Activated naive CD8-positive, alpha-beta T cell treated with anti-CD3 and anti-CD28 coated beads, Interleukin-2, amount 10 ng/mL, durations not matched to agents 7 days and 5 days (primary cell): Measurements from ENCODE around the gene ZNF800. TPM values are rescaled to one million over a fixed set of nuclear protein-coding genes. Genes with fewer than 3 reads are reported as not detected.

Experiments
- ATAC-seq: fragments of 150-1000 bp; cut with Tn5 transposase; one replicate; pipeline ENCODE4 v1.10.0; 2021; ENCODE audit warnings: low read depth, moderate library complexity
- POLR2A ChIA-PET: fragments of 350-600 bp; sonication (Branson Sonifier 250); formaldehyde crosslinking; loops from one replicate; lab custom pipeline; 2021; ENCODE audit warnings: antibody characterized with exemption; lab: Charles Lee
- DNase-seq: peaks from one replicate; pipeline ENCODE4 v3.0.0; 2021
- H3K27ac Mint-ChIP-seq: one replicate; pipeline ENCODE4 v1.8.0; 2022; ENCODE audit warnings: mild to moderate bottlenecking, mixed read lengths
- H3K27me3 Mint-ChIP-seq: one replicate; pipeline ENCODE4 v1.8.0; 2022; ENCODE audit warnings: mild to moderate bottlenecking, moderate library complexity, mixed read lengths
- H3K36me3 Mint-ChIP-seq: one replicate; pipeline ENCODE4 v1.8.0; 2021; ENCODE audit warnings: mild to moderate bottlenecking, mixed read lengths
- H3K4me1 Mint-ChIP-seq: one replicate; pipeline ENCODE4 v1.8.0; 2021; ENCODE audit warnings: mixed read lengths
- H3K4me3 Mint-ChIP-seq: one replicate; pipeline ENCODE4 v1.8.0; 2022; ENCODE audit warnings: mild to moderate bottlenecking, moderate library complexity, mixed read lengths
- H3K9me3 Mint-ChIP-seq: one replicate; pipeline ENCODE4 v1.8.0; 2021; ENCODE audit warnings: mixed read lengths
- total RNA-seq, 2 experiments: library from RNA; stranded (reverse); gene quantifications; one replicate each; pipeline ENCODE4 v1.2.3, GENCODE V29; 2021

ZNF800 gene
- total RNA-seq, 2 experiments from 2014 or later: 49.4 to 55.9 TPM

DNA sequence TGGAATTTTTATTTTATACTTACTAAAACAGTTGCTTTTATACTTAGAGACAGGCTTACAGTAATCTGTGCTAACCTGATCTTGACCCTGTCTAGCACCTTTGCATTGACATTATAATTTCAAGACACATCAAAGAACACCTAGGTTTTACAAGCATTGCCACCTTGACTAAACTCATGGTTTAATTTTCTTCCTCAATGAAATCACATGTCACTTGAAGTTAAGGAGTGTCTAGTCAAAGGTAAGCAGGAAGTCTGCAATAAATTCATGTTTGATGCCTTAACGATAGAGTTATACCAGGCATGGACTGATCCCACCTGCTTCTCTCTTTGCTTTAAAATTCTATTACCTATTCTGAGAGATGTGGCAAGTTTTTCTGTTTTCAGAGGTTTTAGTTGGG is 62.4 kb downstream of the ZNF800 start:
- no peaks in the 10 kb centered on the region for H3K4me1 Mint-ChIP-seq
- ATAC-seq (no peak), DNase-seq (no peak)
- no peaks in the 10 kb centered on the region for H3K9me3 Mint-ChIP-seq
- H3K36me3 Mint-ChIP-seq: no peaks in the 10 kb centered on the region
- H3K4me3 Mint-ChIP-seq: no peak overlapping the region
- H3K27ac Mint-ChIP-seq: no peak overlapping the region
- peaks cover 38% of the 10 kb centered on the region for H3K27me3 Mint-ChIP-seq
- POLR2A ChIA-PET: no interaction called here

DNA sequence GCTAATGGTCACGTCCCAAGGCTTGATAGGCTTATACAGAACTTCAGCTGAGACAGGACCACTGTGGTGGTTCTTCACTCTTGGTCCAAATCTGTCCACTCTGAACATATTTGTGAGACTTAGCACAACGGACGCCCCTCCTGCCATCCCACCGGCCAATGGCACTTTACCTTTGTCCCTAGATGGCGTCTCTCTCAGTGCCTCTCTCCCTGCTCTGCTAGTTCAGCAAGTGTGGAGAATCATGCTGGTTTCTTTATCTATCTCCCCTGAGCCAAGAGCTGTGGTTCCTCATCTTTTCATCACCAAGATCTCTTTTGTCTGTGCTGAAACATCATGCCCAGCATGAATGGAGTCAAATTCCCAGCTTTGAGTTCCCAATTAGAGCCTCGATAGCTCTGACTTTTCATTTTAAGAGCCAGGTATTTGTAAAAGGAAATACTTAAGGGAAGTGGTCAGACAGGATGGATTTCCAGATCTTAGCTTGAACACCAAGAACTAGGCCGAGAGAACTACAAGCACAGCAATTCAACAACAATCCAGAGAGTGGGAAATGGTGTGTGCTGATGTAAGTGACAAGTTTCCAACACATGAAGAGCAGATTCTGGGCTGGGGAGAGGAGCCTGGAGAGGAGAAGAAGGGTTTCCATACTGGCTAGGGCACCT is 69.5 kb downstream of the ZNF800 start:
- Mint-ChIP-seq H3K36me3 (no peaks in the 10 kb centered on the region), H3K4me3 (no peak overlapping the region), H3K4me1 (peaks cover 12% of the 10 kb centered on the region), H3K27me3 (peaks cover 28% of the 10 kb centered on the region), H3K9me3 (no peaks in the 10 kb centered on the region), H3K27ac (no peak overlapping the region)
- ATAC-seq: no peak
- POLR2A ChIA-PET: no interaction called here
- DNase-seq: no peak

- ATAC-seq: peak; percentile 50
- DNase-seq: no peak
- H3K4me3 Mint-ChIP-seq: peak overlapping the region; percentile 65
- H3K27ac Mint-ChIP-seq: no peak overlapping the region
- peaks cover 12% of the 10 kb centered on the region for H3K4me1 Mint-ChIP-seq
- POLR2A ChIA-PET: no interaction called here
- H3K27me3 Mint-ChIP-seq: peaks cover 24% of the 10 kb centered on the region
- H3K9me3 Mint-ChIP-seq: no peaks in the 10 kb centered on the region
- no peaks in the 10 kb centered on the region for H3K36me3 Mint-ChIP-seq
Measured at GRCh38 chr7:127322351-127322750, 70.2 kb downstream of the ZNF800 start.

DNA sequence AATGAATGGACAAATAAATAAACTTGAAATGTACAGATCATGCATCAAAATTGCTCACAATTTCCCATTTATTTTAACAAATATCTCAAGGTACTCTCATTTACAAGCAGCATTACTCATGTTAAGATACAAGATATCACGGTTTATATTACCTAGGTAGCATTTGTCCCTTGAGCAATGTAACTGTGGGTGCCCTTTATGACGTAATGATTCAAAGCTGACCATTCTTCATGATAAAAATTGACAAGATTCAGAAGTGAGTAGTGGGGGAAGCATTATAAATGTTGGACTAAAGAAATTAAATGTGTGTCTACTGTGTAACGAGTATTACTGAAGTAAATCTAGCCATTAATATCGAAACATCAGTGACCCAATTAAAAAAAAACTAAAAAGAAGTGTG is 71.5 kb downstream of the ZNF800 start:
- Mint-ChIP-seq H3K9me3 (peaks cover 3% of the 10 kb centered on the region), H3K27ac (no peak overlapping the region)
- ATAC-seq: no peak

More for the DNA sequence above, 71.5 kb downstream of the ZNF800 start:
- Mint-ChIP-seq H3K4me3 (no peak overlapping the region), H3K4me1 (peaks cover 12% of the 10 kb centered on the region), H3K27me3 (peaks cover 17% of the 10 kb centered on the region), H3K36me3 (no peaks in the 10 kb centered on the region)
- no peak for DNase-seq
- POLR2A ChIA-PET: no interaction called here

Other genes starting within 250 kb of the ZNF800 start
- gene GRM8, start 139.8 kb downstream of the ZNF800 start, total RNA-seq: not detected
- 10 to 100 TPM; 21.8 to 23.1 TPM for gene GCC1, start 192.9 kb upstream of the ZNF800 start, total RNA-seq
- 100 to 1,000 TPM; 114 TPM for gene ARF5, start 195.7 kb upstream of the ZNF800 start, total RNA-seq
- 1 to 10 TPM; 2.0 to 2.9 TPM for gene FSCN3, start 201.0 kb upstream of the ZNF800 start, total RNA-seq
- gene PAX4, start 225.4 kb upstream of the ZNF800 start, total RNA-seq: not detected